HUES64 (cell line): ENCODE data around the gene TRIP10. TPM values are rescaled to one million over a fixed set of nuclear protein-coding genes. Genes with fewer than 3 reads are reported as not detected.

Source experiments
- H3K27ac ChIP-seq: 2 replicates; pipeline ENCODE4 v1.7.0; 2013; ENCODE audit warnings: low read depth, low read length, inconsistent platforms
- H3K27me3 ChIP-seq: 2 replicates; pipeline ENCODE4 v1.6.1; 2013; ENCODE audit warnings: mild to moderate bottlenecking, low read length; ENCODE audit not compliant: insufficient read depth
- H3K36me3 ChIP-seq: 2 replicates; pipeline ENCODE4 v1.6.1; 2013; ENCODE audit warnings: mild to moderate bottlenecking, low read length; ENCODE audit not compliant: insufficient read depth
- H3K4me1 ChIP-seq: 2 replicates; pipeline ENCODE4 v1.6.1; 2013; ENCODE audit warnings: mild to moderate bottlenecking, low read length, moderate library complexity; ENCODE audit not compliant: insufficient read depth
- H3K4me3 ChIP-seq: 2 replicates; pipeline ENCODE4 v1.5.1; 2013; ENCODE audit warnings: mild to moderate bottlenecking, low read length, moderate library complexity
- H3K9ac ChIP-seq: 2 replicates; pipeline ENCODE4 v1.6.1; 2013; ENCODE audit warnings: mild to moderate bottlenecking, low read depth, low read length
- H3K9me3 ChIP-seq: 2 replicates; pipeline ENCODE4 v1.6.1; 2013; ENCODE audit warnings: low read depth, low read length; ENCODE audit not compliant: insufficient read depth
- WGBS: fragments of 150-250, 120-280 bp; methylation state at CpG from one replicate; pipeline ENCODE4 v1.1.7; 2013; ENCODE audit warnings: missing lambda C conversion rate; 5-methylcytosine and 5-hydroxymethylcytosine counted together
- polyA plus RNA-seq, 2 experiments: library from polyadenylated mRNA; stranded (reverse); fragments of 50-300 nt; gene quantifications; one replicate each; pipeline ENCODE4 v1.2.3, GENCODE V29; 2013

TRIP10 gene
- 51.4 TPM for polyA plus RNA-seq (2013, experiment 1 of 2)
- polyA plus RNA-seq (2013, experiment 2 of 2), result 55.0 TPM

DNA sequence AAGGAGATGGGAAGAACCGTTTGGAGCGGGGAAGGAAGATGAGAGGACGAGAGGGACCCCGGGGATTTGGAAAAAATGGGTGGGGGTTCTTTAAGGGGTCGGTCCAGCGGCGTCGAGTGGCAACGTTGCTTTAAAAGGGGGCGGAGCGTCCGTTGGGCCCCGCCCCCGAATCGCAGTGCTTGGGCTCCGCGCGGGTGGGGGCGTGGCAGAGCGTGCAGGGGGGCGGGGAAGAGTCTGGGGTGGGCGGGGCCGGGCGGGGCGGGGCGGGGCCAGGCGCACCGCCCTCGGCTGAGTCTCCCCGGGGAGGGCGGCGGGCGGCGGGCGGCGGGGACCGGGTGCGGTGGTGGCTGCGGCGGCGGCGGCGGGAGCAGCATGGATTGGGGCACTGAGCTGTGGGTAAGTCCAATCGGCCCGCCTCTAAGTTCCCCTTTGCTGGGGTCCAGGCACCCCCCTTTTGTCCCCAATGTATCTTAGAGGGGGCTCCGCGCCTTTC is at the start of gene TRIP10:
Gene TRIP10 (plus strand): TSS at position 291 of the 493 bp plus-strand sequence. CDS start 82 bp downstream, at position 373.
- Histone ChIP-seq H3K36me3 (peaks cover 20% of the 10 kb centered on the region), H3K27ac (peak within 1 kb of the TSS; percentile 74), H3K4me1 (peaks cover 46% of the 10 kb centered on the region), H3K27me3 (no peaks in the 10 kb centered on the region), H3K9ac (peak within 1 kb of the TSS; percentile 68), H3K4me3 (peak within 1 kb of the TSS; percentile 78), H3K9me3 (no peaks in the 10 kb centered on the region)
- 1% methylated on average over 39 of the region's 47 CpGs for WGBS

- no peak overlapping the region for H3K27ac ChIP-seq
- H3K9me3 ChIP-seq, result peaks cover 16% of the 10 kb centered on the region
- no peaks in the 10 kb centered on the region for H3K36me3 ChIP-seq
- no peaks in the 10 kb centered on the region for H3K4me1 ChIP-seq
- no peak overlapping the region for H3K9ac ChIP-seq
- H3K27me3 ChIP-seq, result no peaks in the 10 kb centered on the region
- WGBS, result 76% methylated on average over 11 of the region's 11 CpGs
- H3K4me3 ChIP-seq, result no peak overlapping the region
Measured at GRCh38 chr19:6690160-6690885, 49.2 kb upstream of the TRIP10 start.

- no peak overlapping the region for H3K27ac ChIP-seq
- H3K36me3 ChIP-seq, result no peaks in the 10 kb centered on the region
- no peak overlapping the region for H3K9ac ChIP-seq
- no peak overlapping the region for H3K4me3 ChIP-seq
- H3K9me3 ChIP-seq, result peaks cover 12% of the 10 kb centered on the region; the same call in 1 of the 2 replicates
- no peaks in the 10 kb centered on the region for H3K27me3 ChIP-seq
- WGBS, result 93% methylated on average over 8 of the region's 8 CpGs
- H3K4me1 ChIP-seq, result no peaks in the 10 kb centered on the region
Measured at GRCh38 chr19:6691342-6691741, 48.1 kb upstream of the TRIP10 start.

- 85% methylated on average over 10 of the region's 10 CpGs for WGBS
- Histone ChIP-seq H3K36me3 (no peaks in the 10 kb centered on the region), H3K4me3 (no peak overlapping the region), H3K27ac (no peak overlapping the region), H3K27me3 (no peaks in the 10 kb centered on the region), H3K9ac (no peak overlapping the region), H3K4me1 (no peaks in the 10 kb centered on the region), H3K9me3 (peaks cover 12% of the 10 kb centered on the region; the same call in 1 of the 2 replicates)
Measured at GRCh38 chr19:6692027-6692426, 47.5 kb upstream of the TRIP10 start.

DNA sequence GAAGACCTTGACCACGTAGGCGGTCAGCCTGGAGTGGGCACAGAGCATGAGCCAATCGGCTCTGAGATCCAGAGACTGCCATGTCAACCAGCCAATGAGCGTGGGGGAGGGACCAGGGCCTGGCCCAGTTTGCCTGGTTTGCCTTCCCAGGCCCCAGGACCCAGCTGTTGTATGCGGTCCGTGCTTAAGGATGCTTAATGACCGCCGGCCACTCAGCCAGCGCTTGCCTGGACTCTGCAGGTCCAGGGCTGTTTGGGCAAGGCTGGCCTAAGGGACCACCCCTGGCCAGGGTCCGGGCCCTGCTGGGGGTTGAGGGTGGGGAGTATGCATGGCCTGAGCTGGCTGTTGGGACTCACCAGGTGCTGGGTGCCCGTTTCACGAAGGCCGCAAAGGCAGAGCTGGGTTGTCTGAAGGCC is 46.4 kb upstream of the TRIP10 start:
- Histone ChIP-seq H3K27ac (no peak overlapping the region), H3K27me3 (no peaks in the 10 kb centered on the region), H3K4me3 (no peak overlapping the region), H3K9me3 (peaks cover 15% of the 10 kb centered on the region; the same call in 1 of the 2 replicates), H3K4me1 (no peaks in the 10 kb centered on the region), H3K9ac (no peak overlapping the region), H3K36me3 (no peaks in the 10 kb centered on the region)
- WGBS, result 87% methylated on average over 13 of the region's 13 CpGs

GRCh38 chr19:6693681-6694080 is 45.8 kb upstream of the TRIP10 start:
- H3K36me3 ChIP-seq, result no peaks in the 10 kb centered on the region
- no peak overlapping the region for H3K27ac ChIP-seq
- WGBS, result 80% methylated on average over 7 of the region's 7 CpGs
- peaks cover 12% of the 10 kb centered on the region; the same call in 1 of the 2 replicates for H3K9me3 ChIP-seq
- H3K4me3 ChIP-seq, result no peak overlapping the region
- no peak overlapping the region for H3K9ac ChIP-seq
- no peaks in the 10 kb centered on the region for H3K4me1 ChIP-seq
- H3K27me3 ChIP-seq, result no peaks in the 10 kb centered on the region

- H3K36me3 ChIP-seq, result no peaks in the 10 kb centered on the region
- WGBS, result 92% methylated on average over 23 of the region's 25 CpGs
- no peak overlapping the region for H3K4me3 ChIP-seq
- H3K27me3 ChIP-seq, result no peaks in the 10 kb centered on the region
- no peak overlapping the region for H3K9ac ChIP-seq
- no peaks in the 10 kb centered on the region for H3K4me1 ChIP-seq
- 0 out of 2 replicates have a peak, but pooled peaks cover 8% of the 10 kb centered on the region for H3K9me3 ChIP-seq
- H3K27ac ChIP-seq, result no peak overlapping the region
Measured at GRCh38 chr19:6694147-6694815, 45.2 kb upstream of the TRIP10 start.

DNA sequence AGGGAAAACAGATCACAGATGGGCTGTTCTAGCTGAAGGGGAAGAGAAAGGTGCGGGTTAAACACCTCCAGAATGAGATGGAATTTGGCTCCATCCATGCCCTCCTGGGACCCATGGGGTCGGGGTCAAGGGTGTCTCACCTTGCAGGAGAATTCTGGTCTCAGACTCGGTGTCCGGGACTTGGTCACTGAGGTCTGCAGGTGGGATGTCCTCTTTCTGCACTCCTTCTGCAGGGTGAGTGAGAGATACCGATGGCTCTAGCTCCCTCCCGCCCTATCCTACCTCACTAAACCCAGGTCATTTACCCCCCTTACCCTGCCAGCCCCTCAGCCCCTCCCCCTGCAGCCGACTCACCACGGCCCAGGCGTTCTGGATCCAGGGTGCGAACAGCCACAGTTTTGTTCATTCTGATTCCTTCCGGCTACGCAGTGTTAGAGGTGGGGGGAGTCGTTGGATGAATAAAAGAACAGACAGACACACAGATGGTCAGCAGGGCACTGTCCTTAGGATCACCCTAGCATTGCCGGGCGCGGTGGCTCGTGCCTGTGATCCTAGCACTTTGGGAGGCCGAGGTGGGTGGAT is 43.1 kb upstream of the TRIP10 start:
- H3K4me3 ChIP-seq, result no peak overlapping the region
- WGBS, result 76% methylated on average over 18 of the region's 18 CpGs

GRCh38 chr19:6697291-6697690 is 42.2 kb upstream of the TRIP10 start:
- Histone ChIP-seq H3K36me3 (no peaks in the 10 kb centered on the region), H3K9me3 (peaks cover 19% of the 10 kb centered on the region; the same call in 1 of the 2 replicates), H3K27me3 (no peaks in the 10 kb centered on the region), H3K9ac (no peak overlapping the region), H3K4me1 (no peaks in the 10 kb centered on the region), H3K4me3 (no peak overlapping the region), H3K27ac (no peak overlapping the region)
- 87% methylated on average over 13 of the region's 13 CpGs for WGBS

More for the DNA sequence above, 43.1 kb upstream of the TRIP10 start:
- H3K9me3 ChIP-seq, result peaks cover 19% of the 10 kb centered on the region; the same call in 1 of the 2 replicates
- H3K36me3 ChIP-seq, result no peaks in the 10 kb centered on the region
- H3K27me3 ChIP-seq, result no peaks in the 10 kb centered on the region
- H3K4me1 ChIP-seq, result no peaks in the 10 kb centered on the region
- no peak overlapping the region for H3K27ac ChIP-seq
- no peak overlapping the region for H3K9ac ChIP-seq

DNA sequence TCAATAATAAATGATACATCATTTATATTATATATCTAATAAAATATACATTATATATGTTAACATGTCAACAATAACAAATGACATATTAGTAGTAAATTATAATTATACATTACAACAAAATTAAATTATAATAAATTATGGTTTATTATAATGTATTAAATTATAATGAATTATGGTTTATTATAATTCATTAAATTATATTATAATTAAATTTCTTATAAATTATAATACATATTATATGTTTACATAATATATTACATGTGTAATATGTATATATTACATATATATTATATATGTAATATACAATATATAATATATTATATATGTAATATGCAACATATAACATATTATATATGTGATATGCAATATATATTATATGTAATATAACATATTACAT is 39.5 kb upstream of the TRIP10 start:
- peaks cover 15% of the 10 kb centered on the region; the same call in 1 of the 2 replicates for H3K9me3 ChIP-seq
- H3K4me1 ChIP-seq, result no peaks in the 10 kb centered on the region
- no peak overlapping the region for H3K27ac ChIP-seq
- no peaks in the 10 kb centered on the region for H3K27me3 ChIP-seq
- no peak overlapping the region for H3K9ac ChIP-seq
- H3K36me3 ChIP-seq, result no peaks in the 10 kb centered on the region
- H3K4me3 ChIP-seq, result no peak overlapping the region
